ENCODE results near the gene CAMTA1. TPM values are rescaled to one million over a fixed set of nuclear protein-coding genes. Genes with fewer than 3 reads are reported as not detected.
"Not testable (repeated sequence)": the region's sequence is repeated elsewhere in the genome, so short reads cannot be mapped to it uniquely, and the experiment has no call there.

CAMTA1 gene
- total RNA-seq, 1 donor from 2014 or later = 62.9 TPM

- no peak for DNase-seq (ENCODE audit: extremely low spot score in 2 of 2)
- no peaks in the 10 kb centered on the region for H3K27me3 ChIP-seq
- H3K9me3 ChIP-seq = no peaks in the 10 kb centered on the region
- TF ChIP-seq CTCF (IDR thresholded peaks at IDR 0.05) (no peak), POLR2AphosphoS5 (IDR thresholded peaks at IDR 0.05; ENCODE audit: insufficient read depth in 1 of 2, low read depth in 1 of 2) (no peak), POLR2A (IDR thresholded peaks at IDR 0.05) (no peak)
- H3K36me3 ChIP-seq = no peaks in the 10 kb centered on the region
- H3K4me1 ChIP-seq = peaks cover 40% of the 10 kb centered on the region
- no peak overlapping the region for H3K27ac ChIP-seq
- H3K4me3 ChIP-seq = no peak overlapping the region
- intact Hi-C loops (cut with DNase I) = no loop called here
These were observed 18.1 kb downstream of the CAMTA1 start for GRCh38 chr1:6803357-6803756.

- H3K4me3 ChIP-seq = no peak overlapping the region
- H3K4me1 ChIP-seq = peaks cover 30% of the 10 kb centered on the region
These were observed 19.8 kb downstream of the CAMTA1 start for GRCh38 chr1:6805004-6805416.

GRCh38 chr1:6807782-6808181 lies 22.5 kb downstream of the CAMTA1 start:
- no peak overlapping the region for H3K4me3 ChIP-seq
- no peaks in the 10 kb centered on the region for H3K36me3 ChIP-seq
- H3K27ac ChIP-seq = no peak overlapping the region
- H3K4me1 ChIP-seq = peaks cover 8% of the 10 kb centered on the region
- H3K9me3 ChIP-seq = no peaks in the 10 kb centered on the region
- intact Hi-C loops (cut with DNase I) = no loop called here
- no peaks in the 10 kb centered on the region for H3K27me3 ChIP-seq
- no peak for DNase-seq (ENCODE audit: extremely low spot score in 2 of 2)
- no peak for TF ChIP-seq CTCF (IDR thresholded peaks at IDR 0.05)
- TF ChIP-seq POLR2AphosphoS5 (IDR thresholded peaks at IDR 0.05; ENCODE audit: insufficient read depth in 1 of 2, low read depth in 1 of 2) = no peak
- no peak for TF ChIP-seq POLR2A (IDR thresholded peaks at IDR 0.05)

More at GRCh38 chr1:6805004-6805416, 19.8 kb downstream of the CAMTA1 start:
- intact Hi-C loops (cut with DNase I) = no loop called here
- TF ChIP-seq CTCF (IDR thresholded peaks at IDR 0.05) (no peak), POLR2A (IDR thresholded peaks at IDR 0.05) (no peak), POLR2AphosphoS5 (IDR thresholded peaks at IDR 0.05; ENCODE audit: insufficient read depth in 1 of 2, low read depth in 1 of 2) (no peak)
- DNase-seq (ENCODE audit: extremely low spot score in 2 of 2) = no peak
- Histone ChIP-seq H3K27ac (no peak overlapping the region), H3K27me3 (no peaks in the 10 kb centered on the region), H3K36me3 (no peaks in the 10 kb centered on the region), H3K9me3 (no peaks in the 10 kb centered on the region)

- intact Hi-C loops (cut with DNase I) = no loop called here
- Histone ChIP-seq H3K27ac (no peak overlapping the region), H3K36me3 (no peaks in the 10 kb centered on the region), H3K9me3 (no peaks in the 10 kb centered on the region), H3K4me1 (peaks cover 8% of the 10 kb centered on the region), H3K4me3 (no peak overlapping the region), H3K27me3 (no peaks in the 10 kb centered on the region)
- no peak for DNase-seq (ENCODE audit: extremely low spot score in 2 of 2)
- no peak for TF ChIP-seq POLR2AphosphoS5 (IDR thresholded peaks at IDR 0.05; ENCODE audit: insufficient read depth in 1 of 2, low read depth in 1 of 2)
- no peak for TF ChIP-seq CTCF (IDR thresholded peaks at IDR 0.05)
- TF ChIP-seq POLR2A (IDR thresholded peaks at IDR 0.05) = no peak
These were observed 24.2 kb downstream of the CAMTA1 start for GRCh38 chr1:6809461-6809860.

- H3K4me3 ChIP-seq; H3K9me3 ChIP-seq; DNase-seq (ENCODE audit: extremely low spot score in 2 of 2); H3K27me3 ChIP-seq; H3K36me3 ChIP-seq; intact Hi-C loops (cut with DNase I); H3K27ac ChIP-seq; H3K4me1 ChIP-seq: not testable (repeated sequence)
These were observed 25.0 kb downstream of the CAMTA1 start for GRCh38 chr1:6810146-6810734.
